NCI-H2171 (cell line): Measurements from ENCODE around the gene NIN.

Experiments used
- DNase-seq: peaks from one replicate; lab custom pipeline; 2025; lab: John Stamatoyannopoulos, UW

Gene NIN

DNA sequence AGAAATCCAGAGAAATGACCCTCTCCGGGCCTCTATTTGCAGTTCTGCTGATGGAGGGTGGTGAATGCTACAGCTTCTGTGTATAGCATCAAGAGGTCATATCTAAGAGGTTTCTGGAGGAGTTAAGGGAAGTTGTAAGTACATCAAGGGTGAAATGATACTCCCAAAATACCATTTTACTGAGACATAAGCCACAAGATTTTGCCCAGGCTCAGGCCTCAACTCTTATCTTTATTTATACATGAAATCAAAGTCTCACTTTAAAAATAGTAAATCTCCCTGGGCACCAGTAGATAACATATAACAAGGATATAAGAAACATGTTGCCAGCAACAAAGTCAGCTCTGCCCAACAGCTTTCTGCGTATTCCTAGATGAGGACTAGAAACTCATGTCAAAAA, 40.4 kb downstream of the NIN start:
- no peak for DNase-seq

DNA sequence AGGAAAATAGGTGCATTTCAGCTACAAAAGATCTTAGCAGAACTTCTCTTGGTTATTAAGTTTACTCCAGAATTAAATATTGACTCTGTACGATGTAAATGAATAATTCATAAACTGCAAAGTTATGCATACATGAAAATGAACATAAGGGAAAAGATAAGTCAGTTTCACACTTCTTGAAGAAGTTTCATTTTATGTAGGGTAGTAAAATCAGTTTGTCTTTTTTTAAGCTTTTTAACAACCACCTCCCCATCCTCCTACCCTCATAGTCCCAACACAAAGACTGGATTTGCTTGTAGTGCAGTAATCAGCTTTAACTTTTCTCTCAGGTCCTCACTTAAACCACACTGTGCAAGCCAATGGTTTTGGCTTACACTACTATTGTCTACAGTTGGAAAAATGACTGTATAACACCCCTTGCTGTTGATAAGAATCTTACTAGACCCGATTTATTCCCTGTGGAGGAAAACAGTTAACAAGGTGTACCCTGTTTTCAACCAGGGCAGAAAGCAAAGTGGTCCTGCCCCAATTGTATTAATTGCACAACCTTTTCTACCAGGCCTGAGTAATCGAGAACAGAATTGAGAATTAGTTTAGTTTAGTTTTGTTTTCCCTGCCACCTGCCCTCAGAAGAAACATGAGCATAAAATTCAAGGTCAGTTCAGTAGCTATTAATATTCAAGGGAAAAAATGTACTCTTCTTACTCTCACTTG, 44.1 kb downstream of the NIN start:
- DNase-seq = no peak

DNA sequence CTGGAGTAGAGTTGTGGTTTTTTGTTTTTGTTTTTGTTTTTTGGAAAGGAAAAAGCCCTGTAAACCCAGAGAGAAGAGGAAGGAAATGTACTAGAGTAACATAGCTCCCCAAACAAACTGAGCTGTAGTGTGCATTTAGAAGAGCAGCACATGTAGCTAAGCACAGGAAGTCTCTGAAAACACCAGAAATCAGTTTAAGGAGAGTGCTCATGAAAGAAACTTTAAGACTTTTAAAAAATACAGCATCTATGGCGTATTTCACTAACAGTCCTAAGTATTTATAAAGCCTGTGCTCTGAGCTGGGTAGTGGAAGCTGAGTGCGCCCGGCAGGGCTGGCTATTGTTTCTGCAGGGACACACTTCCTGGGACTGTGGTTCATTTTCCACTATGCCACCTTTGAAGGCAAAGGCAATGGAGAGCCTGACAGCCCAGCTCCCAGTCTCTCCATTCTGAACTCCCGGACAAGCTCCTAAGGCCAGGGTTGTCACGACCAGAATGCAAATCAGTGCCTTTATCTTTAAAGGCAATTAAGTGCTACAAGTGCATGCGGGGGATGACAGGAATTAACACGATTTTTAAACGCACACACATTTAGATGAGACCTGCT, 45.4 kb downstream of the NIN start:
- no peak for DNase-seq

DNA sequence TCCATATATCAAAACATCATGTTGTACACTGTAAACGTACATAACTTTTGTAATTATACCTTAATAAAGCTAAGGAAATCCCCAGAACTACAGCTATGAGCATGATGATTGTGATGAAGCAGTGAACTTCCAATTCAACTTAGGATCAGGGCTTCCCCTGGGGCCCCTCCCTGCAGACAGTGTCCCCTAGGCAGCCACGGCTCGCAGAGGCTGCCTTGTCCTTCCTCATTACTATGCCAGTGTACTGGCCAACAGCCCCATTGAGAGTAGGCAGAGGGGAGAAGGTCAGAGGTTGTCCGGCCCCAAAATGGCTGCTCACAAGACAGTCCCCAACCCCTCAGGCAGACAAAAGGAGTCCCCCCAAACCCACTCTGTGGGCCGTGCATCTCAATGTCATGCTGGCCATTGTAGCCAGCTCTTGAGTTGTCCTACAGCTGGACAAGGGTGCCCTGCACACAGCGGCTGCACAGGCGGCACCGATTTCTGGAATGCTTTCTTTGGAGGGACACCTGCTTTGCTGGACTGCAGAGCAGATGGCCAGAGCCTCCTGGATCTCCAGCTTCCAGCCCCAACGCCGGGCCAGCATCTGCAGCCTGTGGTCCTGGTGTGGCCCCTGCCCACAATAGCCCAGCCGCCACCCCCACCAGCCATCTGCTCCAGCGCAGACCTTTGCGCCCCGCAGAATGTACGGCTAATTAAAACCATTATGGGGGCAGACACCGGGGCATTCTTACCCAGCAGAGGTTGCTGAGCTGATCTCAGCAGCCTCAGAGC, 46.1 kb downstream of the NIN start:
- DNase-seq = no peak

DNA sequence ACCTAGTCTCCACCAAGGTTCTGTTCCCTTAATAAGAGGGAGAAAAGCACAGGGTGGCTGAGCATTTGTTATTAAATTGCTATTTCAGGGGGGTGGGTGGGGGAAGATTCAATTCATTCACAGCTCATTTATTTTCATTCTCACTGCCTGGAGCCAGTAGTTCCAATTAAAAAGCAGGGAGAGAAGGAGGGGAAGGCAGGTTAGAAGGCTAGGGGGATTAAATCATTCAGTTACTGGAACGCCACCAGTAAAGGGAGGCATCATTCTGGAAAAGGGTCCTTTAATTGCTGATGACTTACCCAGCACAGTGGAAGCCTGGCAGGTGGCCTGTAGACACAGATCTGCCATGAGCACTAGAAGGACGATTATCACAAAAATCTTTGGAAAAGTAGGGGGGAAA, 47.4 kb downstream of the NIN start:
- no peak for DNase-seq

DNA sequence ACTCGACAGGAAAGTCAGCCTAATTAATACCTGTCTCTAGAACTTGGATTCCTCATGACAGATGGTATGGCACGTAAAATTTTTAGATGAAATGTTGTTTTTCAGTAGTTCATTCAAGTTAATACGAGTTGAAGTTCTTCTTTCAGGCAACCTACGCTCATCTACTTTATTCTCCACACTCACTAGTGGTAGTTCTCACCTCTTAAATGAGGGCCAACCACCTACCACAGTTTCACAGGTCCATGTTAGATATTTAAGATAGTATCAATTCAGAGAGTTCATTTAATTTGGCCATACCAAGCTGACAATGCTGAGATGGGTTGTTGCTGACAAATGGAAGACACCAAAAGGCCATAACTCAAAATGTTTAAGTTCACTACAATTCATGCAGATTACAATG, 50.6 kb downstream of the NIN start:
- no peak for DNase-seq

DNA sequence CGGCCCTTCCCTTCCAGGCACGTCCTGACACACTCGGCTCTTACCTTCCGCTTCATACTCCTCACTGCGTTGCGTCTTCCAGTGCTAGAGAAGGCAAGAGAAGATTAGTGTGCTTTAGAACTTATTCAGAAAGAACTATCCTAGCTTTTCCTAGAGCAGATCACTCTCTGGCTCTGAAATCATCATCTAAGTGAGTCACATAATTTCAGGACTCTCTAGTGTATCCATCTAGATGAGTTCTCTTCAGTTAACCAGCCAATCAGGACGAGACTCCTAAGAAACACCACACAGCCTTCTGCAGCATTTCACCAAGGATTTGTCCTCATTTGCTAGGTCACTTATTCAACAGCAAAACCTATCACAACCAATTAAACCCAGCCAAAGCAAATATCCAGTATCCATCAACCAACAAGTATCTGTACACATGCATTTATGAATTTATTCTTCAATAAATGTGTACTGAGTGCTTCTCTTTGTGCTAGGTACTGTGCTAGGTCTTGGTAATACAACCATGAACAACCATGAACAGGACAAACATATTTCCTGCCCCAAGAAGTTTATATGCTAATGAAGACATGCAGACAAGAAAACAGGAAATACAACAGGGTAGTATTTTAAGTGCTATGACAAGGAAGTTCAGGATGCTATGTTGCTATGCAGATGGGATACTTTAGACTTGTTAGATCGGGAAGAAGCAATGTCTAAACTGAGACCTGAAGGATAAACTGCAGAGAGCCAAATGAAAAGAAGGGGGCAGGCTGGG, 52.1 kb downstream of the NIN start:
- DNase-seq = no peak

DNA sequence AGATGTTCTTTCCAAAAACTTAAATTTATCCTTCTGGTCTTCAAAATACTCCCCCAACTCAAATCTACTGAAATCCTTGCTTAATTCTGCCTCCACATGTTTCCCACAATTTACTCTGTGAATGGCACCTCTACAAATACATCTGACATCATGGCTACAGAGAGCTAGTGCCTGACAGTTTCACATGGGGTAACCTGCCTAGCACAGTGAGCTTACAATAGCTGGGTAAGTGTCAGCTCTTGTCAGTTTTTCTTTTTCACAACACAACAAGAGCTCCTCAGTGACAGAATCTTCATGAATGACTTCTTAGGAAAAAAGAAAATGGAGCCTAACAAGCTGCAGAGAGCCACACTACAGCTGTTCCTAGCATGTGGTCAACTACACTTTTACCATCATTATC, 54.4 kb downstream of the NIN start:
- no peak for DNase-seq

DNA sequence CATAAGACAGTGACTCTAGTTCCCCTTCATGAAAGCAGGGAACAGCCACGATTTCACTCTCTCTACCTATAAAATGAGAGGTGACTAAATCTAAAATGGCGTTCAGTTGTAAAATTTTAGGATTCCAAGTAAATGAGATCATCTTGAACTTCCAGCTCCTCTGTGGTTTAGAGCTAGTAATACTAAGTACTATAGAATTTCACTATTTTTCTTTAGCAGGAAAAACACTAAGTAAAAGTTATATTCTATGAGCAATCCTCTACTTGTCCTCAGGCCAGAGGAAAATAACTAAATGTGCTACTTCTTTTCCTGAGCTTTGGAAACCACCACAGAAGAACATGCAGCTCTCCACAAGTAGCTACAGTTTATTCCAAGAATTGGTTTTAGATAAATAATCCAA, 55.6 kb downstream of the NIN start:
- no peak for DNase-seq

DNA sequence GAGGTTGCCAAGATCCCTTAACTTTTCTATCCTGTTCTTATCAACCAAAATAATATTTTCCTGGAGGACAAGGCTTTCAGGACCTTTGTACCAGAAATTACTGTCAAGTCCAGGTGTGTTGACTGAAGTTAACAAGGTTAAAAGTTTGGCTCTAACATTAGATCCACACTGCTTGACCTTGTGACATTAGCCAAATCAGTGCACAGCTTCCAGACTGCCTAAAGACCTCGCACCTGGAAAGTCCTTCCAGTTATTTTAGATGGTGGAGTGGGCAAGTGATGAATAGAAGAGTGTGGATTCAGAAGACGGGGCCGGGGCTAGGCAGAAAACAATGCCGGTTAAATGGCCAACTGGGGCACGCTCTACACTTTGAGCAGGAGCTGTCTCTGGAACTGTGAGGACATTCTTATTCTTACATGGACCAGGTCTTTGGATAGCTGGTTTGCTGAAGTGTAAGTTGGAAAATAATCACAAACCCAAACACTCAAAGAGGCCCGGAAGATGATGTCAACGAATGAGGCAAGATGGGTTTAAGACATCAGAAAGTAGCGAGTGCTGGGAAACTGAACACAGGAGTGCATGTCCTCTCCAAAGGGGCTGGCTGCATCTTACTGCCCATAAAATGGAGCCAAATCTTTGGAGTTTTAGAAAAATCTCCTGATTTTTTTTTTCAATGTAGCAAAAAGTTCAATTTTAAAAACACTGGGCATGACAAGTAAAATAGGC, 56.3 kb downstream of the NIN start:
- no peak for DNase-seq

DNA sequence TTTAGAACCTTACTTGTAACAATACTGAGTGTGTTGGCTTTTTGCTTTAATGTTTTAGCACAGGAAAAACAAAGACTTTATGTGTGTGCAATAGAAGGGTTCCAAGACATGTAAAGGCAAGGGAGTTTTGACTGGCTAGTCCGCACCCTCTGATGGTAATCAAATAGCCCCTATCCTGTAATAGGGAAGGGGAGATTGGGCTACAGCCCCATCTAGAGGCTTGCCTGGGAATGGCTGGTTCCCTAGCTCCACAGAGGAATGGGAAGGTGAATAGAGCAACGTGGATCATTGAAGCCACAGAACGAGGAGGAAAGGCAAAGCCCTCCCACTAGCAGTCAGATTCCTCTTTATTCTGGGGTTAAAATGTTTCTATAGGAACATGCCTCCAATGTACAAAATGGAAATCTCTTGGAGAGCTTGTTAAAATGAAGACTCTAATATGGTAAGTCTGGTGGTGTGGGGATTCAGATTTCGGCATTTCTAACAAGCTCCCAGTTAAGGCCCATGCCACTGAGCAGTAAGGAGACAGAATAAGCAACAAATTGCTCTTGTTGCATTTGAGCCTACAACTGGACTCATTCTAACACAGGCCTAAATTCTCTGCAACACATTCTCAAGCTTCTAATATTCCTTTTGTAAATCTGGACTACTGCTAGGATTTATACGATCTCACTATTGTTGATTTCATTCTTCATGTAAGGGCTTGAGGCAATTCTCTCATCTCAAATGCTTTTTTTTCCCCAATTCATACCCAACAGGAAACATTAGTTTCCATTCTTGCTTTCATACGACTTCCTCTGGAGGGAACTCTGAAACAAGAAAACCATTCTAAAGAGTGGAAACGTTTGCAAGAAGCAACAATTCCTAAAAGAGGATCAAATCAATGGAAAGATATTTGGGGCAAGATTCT, 57.1 kb downstream of the NIN start:
- DNase-seq = no peak

DNA sequence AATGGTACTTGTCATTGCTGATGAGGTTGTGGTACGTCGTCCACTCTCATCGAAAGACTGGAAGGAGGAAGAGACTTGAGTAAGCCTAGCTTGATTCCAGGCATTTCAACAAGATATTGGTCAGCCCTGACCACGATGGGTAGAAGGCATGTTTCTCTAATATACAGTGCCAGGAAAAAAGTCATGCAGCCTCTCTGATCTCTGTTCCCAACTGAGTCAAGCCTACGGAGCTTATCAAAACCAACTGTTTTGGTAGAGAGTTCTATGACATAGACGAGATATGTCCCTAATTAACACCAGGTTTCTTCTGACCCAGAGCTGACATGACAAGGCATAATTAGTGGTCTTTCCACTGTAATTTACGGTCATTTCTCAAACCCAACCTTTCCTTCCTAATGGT, 58.5 kb downstream of the NIN start:
- no peak for DNase-seq

DNA sequence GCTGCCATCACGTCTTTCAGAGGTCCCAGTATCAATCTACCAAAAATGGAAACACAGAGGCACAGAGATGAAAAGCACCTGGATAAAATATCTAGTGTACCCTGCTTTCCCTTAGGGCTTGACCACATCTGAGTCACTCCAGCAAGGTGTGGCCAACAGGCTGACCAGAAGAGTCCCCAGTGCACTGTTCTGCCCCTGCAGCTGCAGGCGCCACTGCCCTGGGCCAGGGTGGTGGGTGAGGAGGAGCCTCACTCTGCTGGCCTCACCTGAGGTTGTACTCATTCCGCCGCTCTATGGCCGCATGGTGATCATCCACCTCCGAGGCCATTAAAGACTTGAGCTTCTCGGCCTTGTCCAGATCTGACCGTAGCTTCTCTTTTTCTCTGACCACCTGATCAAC, 60.4 kb downstream of the NIN start:
- DNase-seq = no peak

DNA sequence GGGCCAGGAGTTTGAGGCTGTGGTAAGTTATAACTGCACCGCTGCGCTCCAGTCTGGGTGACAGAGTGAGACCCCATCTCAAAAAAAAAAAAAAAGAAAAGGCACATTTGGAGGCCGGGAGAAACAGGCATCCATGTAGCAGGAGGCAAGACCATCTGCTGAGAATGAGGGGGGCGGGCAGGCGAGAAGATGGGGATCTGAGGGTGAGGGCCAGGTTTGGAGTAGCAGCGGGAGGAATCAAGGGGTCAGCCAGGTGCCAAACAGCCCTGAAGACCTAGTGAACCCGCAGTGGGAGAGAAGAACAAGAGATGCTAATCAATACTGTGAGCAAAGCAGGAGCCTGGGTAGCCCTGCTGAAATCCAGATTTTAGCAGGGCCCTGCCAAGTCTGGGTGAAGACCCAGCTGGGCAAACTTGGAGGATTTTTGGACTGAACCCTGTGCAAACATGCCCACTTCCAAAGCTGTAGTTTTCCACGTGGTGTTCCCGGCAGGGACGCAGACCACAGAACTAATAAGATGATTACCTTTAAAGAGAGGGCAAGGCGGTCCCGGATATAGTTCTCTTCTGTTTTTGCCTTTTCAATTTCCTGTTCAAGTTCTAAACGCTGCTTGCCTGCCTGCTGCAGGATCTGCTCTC, 61.0 kb downstream of the NIN start:
- DNase-seq = no peak

DNA sequence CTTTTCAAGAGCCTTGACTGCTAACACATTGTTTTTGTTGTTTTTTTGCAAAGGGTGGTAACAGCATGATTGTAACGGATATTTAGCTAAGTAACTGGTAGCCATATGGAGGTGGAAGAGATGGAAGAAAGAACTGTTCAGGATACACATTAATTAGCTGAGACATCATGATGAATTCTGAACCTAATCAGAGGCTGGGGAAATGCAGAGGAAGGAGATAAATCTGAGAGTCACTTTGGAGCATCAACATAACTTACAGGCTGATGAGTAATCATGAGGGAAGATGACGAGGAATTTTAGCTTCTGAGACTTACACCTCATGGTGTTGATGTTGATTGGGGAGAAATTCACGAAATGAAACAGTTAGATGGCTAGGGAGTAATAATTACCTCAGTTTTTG, 62.3 kb downstream of the NIN start:
- DNase-seq = no peak

DNA sequence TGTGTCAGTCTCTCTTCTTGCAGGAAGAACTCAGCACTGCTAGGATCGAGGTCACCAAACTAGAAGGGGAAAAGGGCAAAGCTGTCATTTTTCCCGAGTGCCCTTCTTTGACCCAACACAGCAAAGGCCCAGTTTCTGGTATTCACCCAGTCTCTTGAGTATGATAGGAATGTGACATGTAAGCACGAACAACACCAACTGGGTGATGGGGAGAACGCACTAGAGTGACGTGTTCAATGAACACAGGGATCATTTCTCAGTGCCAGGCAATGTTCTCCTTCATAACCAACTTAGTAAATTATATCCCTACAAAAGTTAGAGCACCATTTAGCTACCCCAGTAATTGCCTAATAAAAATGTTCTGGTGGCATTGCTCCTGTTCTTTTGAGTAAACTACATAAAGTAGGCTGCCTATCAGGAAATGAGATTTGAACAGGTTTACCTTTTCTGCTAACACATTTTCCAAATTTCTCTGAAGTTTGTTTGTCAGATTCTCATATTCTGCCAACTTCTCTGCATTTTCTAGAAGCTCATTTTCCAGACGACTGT, 64.5 kb downstream of the NIN start:
- DNase-seq = no peak

DNA sequence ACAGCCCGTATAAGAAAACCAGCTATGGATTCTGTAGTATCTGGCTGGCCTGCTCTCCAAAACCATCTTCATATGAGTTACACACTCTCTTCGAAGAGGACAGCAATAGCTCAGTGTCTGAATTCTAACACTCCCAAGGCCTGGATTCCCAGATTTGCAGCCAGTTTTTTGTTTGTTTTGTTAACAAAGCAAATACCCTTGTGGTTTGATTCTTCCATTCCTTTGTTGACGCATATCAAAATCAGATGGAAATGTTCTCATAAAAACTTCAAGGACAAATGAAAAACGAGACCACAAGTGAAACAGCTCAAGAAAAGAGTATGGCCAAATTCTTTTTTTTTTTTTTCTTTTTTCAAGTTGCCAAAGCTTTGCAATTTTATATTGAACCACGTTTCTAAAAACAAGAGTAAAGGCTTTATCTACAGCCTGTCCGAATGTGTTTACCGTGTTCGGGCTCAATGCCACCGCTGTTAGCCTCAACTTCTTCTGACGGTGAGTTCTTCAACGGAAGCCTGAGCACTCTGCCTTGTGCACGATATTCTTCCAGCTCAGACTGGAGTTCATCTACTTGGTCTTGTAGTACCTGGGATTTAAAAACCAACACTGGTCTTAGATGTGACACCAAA, 67.5 kb downstream of the NIN start:
- DNase-seq = no peak

DNA sequence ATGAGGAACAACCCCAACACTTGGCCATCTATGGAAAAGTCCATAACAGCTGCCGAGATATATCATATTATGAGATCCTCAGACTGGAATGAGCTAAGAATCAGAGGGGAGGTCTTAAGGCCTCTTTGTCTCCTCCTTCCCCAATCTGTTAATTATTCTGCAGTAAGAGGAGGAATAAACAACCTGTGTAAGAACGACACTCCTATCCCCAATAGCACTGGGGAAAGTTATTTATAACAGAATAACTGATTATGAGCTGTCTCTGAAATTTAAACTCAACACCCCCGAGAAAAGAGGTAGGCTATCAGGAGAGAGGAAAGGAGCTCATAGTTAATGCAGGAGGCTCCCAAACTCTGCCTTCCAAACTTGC, 68.0 kb downstream of the NIN start:
- DNase-seq = no peak

DNA sequence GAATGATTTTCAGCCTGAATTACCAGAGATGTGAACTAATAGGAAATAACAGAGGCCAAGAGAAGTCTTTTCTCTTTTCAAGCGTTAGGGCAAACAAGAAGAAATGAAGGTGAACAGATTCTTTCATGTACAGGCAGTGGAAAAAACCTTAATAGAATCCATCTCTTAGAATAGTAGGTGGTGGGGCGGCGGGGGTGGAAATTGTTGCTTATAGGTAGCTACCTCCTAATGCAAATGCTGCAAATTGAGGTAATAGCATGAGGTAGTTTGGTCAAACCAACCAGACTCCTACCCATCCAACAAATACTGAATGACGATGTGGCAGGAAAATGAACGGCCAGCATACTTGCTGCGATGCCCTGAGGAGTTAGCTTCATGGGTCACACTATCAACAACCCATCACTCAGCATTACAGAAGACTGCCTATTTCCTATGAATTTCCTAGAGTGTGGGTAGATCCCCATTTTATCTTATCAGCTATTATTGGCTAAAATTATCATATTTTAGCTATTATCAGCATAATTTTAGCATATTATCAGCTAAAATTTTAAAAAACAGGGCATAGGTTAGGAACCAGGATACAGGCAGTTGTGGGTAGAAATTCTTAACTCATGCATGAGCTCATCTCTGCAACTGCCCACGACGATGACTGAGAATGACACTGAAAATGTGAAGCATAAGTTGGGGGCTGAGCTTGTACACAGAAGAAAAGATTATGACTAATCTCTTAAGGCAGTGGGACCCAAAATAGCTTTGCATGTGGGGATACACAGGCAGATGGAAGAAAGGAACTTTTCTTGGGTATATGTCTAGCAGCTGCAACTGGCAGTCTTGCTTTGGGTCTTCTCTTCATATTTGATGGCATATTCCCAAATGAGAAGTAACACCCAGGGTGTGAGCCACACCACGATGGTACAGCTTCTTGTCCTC, 68.7 kb downstream of the NIN start:
- DNase-seq = no peak
